ENCODE data around the gene BAG5.

Gene BAG5

DNA sequence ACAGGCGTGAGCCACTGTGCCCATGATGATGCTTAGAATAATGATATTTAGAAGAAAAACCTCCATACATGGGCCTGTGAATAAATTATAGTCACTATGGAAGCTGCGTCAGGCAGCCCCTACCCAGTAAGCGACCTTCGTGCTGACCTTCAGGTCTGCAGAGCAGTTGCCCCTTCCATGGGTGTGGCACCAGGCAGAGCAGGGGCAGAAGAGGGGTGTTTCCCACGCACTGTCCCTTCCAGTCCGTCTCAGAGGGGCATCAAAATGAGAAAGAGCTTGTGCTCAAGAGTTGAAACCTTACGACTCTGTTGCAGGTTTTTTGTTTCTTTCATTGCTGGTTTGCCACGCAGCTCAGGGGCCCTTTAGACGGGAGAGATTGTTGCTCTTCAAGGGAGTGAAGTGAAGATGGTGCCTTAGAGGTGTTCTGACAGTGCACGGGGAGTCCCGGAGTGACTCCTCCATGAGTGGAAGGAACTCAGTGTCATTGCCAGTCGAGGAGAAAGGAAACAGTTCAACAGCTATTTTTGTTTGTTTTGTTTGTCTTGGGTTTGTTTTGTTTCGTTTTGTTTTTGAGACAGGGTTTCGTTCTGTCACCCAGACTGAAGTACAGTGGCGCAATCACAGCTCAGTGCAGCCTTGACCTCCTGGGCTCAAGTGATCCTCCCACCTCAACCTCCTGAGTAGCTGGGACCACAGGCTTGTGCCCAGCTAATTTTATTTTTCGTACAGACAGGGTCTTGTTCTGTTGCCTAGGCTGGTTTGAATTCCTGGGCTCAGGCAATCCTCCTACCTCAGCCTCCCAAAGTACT, 53.7 kb downstream of the BAG5 start:
- no peak for DNase-seq (ENCODE audit: low spot score)

DNA sequence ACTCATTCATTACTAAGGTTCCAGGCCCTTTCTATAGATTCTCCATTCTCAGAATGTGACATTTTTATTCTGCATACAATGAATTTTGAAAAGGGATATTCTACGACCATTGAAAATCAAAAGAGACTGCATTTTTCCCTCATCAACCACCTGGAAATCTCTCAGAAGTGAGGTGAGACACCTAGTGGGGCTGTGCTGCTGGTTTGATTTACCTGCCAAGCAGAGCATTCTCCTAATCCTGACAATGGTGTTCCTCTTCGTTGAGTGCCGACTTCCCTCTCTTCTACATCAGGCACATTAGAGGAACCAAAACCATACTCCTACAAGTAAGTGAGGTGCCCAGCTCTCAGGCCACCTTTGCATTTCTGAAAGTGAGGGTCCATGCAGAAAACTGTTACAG, 54.7 kb downstream of the BAG5 start:
- no peak for DNase-seq (ENCODE audit: low spot score)
